AG04450 (cell line): ENCODE results near the gene PPP1R27. TPM values are rescaled to one million over a fixed set of nuclear protein-coding genes. Genes with fewer than 3 reads are reported as not detected.

Experiments
- CTCF ChIA-PET: fragments of 300-600, 350-600 bp; formaldehyde crosslinking; extraction: SDS; loops from one replicate; lab custom pipeline; 2022; ENCODE audit warnings: antibody characterized with exemption, inconsistent platforms; lab: Charles Lee
- POLR2A ChIA-PET: fragments of 350-600 bp; formaldehyde crosslinking; extraction: SDS; loops from one replicate; lab custom pipeline; 2021; ENCODE audit warnings: antibody characterized with exemption, inconsistent platforms; lab: Yijun Ruan, JAX
- DNase-seq: peaks from one replicate; pipeline ENCODE4 v3.0.0-alpha.2; 2011; ENCODE audit warnings: low read depth, low spot score
- H3K27ac ChIP-seq: one replicate; pipeline ENCODE4 v1.5.1; 2012; ENCODE audit warnings: low read depth, low read length, control low read depth
- H3K27me3 ChIP-seq: one replicate; pipeline ENCODE4 v1.6.0; 2012; ENCODE audit warnings: low read length; ENCODE audit not compliant: control insufficient read depth, insufficient read depth
- H3K4me3 ChIP-seq: 2 replicates; pipeline ENCODE4 v1.5.1; 2011; ENCODE audit warnings: mild to moderate bottlenecking, low read depth, low read length, control low read depth
- H3K9me3 ChIP-seq: 2 replicates; pipeline ENCODE4 v1.5.1; 2012; ENCODE audit warnings: low read length; ENCODE audit not compliant: control insufficient read depth, insufficient read depth
- polyA plus RNA-seq: library from polyadenylated mRNA; depleted of rRNA; stranded (reverse); fragments of >200 nt; gene quantifications from 2 replicates; pipeline ENCODE4 v1.2.3, GENCODE V29; 2011
- TF ChIP-seq, protein P1 (sequence below): IDR thresholded peaks from 2 replicates; pipeline ENCODE4 v1.5.1; 2011; ENCODE audit warnings: low read depth, low read length, control low read depth, inconsistent platforms

Gene PPP1R27
- polyA plus RNA-seq, 1 experiment, result not detected

DNA sequence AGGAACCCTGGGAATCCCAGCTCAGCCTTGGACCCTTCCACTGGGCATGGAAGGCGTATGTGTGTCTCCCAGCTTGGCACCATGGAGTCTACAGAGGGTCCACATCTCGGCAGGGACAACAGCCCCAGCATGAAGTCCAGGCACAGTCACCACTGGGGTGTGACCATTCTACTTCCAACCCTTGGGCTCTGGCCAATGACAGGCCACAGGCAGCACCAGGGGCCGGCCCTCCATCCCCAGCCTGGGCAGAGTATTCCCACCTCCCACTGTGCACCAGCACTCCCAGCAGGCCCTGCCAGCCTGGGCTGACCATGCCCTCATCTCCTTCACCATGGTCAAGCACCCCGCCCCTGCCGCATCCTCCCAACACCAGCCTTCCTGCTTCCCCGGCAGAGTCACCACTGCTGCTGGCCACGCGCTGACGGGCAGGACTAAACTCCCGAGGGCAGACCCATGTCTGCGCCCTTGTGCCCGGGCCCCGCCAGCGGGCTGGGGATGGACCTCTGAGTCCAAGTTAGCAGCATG lies 9.5 kb upstream of the PPP1R27 start:
- Histone ChIP-seq H3K4me3 (no peak overlapping the region), H3K27me3 (no peaks in the 10 kb centered on the region), H3K9me3 (no peaks in the 10 kb centered on the region; the same call in 1 of the 2 replicates), H3K27ac (no peak overlapping the region)
- ChIA-PET POLR2A (no interaction called here), CTCF (no interaction called here)
- TF ChIP-seq, protein P1, sequence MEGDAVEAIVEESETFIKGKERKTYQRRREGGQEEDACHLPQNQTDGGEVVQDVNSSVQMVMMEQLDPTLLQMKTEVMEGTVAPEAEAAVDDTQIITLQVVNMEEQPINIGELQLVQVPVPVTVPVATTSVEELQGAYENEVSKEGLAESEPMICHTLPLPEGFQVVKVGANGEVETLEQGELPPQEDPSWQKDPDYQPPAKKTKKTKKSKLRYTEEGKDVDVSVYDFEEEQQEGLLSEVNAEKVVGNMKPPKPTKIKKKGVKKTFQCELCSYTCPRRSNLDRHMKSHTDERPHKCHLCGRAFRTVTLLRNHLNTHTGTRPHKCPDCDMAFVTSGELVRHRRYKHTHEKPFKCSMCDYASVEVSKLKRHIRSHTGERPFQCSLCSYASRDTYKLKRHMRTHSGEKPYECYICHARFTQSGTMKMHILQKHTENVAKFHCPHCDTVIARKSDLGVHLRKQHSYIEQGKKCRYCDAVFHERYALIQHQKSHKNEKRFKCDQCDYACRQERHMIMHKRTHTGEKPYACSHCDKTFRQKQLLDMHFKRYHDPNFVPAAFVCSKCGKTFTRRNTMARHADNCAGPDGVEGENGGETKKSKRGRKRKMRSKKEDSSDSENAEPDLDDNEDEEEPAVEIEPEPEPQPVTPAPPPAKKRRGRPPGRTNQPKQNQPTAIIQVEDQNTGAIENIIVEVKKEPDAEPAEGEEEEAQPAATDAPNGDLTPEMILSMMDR, result no peak
- no peak for DNase-seq

- Histone ChIP-seq H3K27ac (no peak overlapping the region), H3K27me3 (no peaks in the 10 kb centered on the region), H3K4me3 (no peak overlapping the region), H3K9me3 (no peaks in the 10 kb centered on the region; the same call in 1 of the 2 replicates)
- POLR2A ChIA-PET, result interaction anchor here (2.4 kb wide), 1 partner anchor 10 kb away, joined by 12 read pairs; the partner anchor contains the start of gene MCRIP1
- DNase-seq, result no peak
- CTCF ChIA-PET, result no interaction called here
- TF ChIP-seq, protein P1, result no peak
Measured at GRCh38 chr17:81843713-81844326, 9.0 kb upstream of the PPP1R27 start.

DNA sequence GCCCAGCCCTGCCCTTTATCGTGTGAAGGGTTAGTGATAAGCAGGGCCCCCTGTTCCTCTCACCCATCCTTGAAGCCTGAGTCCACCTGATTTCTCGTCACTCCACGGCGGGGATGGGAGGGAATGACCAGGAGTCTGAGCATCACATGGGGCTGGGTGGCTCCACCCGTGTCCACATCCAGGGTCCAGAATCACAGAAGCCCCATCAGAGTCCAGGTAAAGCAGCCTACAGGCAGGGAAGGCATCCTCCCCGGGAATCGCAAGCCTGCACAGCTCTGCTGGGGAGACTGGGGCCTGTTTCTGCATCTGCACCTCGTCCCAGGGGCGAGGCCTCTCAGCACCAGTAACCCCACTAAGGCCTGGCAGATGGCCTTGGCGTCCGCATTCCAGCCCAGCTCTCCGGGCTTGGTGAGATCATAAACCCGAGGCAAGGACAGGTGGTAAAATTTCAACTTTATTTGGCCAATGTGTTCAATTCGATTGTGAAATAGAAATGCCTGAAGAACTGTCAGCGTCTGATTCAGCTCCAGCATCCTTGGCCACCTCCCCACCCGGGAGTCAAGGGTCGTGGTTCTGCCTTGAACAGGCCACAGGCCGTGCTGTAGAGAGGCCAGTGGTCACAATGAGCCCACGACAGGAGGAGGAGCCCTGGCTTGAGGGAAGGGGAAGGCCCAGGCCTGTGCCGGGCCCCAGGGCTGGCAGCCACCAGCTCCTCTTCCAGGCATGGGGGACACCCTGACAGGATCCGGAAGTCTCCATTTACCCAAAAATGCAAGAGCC lies 8.1 kb upstream of the PPP1R27 start:
- CTCF ChIA-PET, result no interaction called here
- no peaks in the 10 kb centered on the region for H3K27me3 ChIP-seq
- POLR2A ChIA-PET, result interaction anchor here (0.7 to 2.4 kb wide), 3 partner anchors 9 to 130 kb away, joined by 3 to 12 read pairs (median 3); partner anchors contain the start of gene MCRIP1
- no peak overlapping the region for H3K4me3 ChIP-seq
- DNase-seq, result no peak
- no peak overlapping the region for H3K27ac ChIP-seq
- H3K9me3 ChIP-seq, result no peaks in the 10 kb centered on the region; the same call in 1 of the 2 replicates
- TF ChIP-seq, protein P1, result no peak

- POLR2A ChIA-PET, result interaction anchor here (0.7 to 2.4 kb wide), 3 partner anchors 9 to 129 kb away, joined by 3 to 12 read pairs (median 3); partner anchors contain the start of gene MCRIP1
- no peak for DNase-seq
- Histone ChIP-seq H3K27ac (no peak overlapping the region), H3K27me3 (no peaks in the 10 kb centered on the region), H3K9me3 (no peaks in the 10 kb centered on the region; the same call in 1 of the 2 replicates), H3K4me3 (no peak overlapping the region)
- CTCF ChIA-PET, result no interaction called here
- TF ChIP-seq, protein P1, result no peak
Measured at GRCh38 chr17:81842378-81842724, 7.5 kb upstream of the PPP1R27 start.
